NOMO-1 treated with dmso at 0.1 percent for 144 hours (cell line): Measurements from ENCODE around the gene OVOL1.
"Not testable (repeated sequence)": the region's sequence is repeated elsewhere in the genome, so short reads cannot be mapped to it uniquely, and the experiment has no call there.

Experiments
- DNase-seq: peaks from one replicate; lab custom pipeline; 2025; ENCODE audit not compliant: unreplicated experiment; lab: John Stamatoyannopoulos, UW

OVOL1 gene

GRCh38 chr11:65814131-65814985 lies 27.5 kb downstream of the OVOL1 start:
- peak; percentile 75 for DNase-seq

GRCh38 chr11:65814986-65815565 lies 28.2 kb downstream of the OVOL1 start:
- DNase-seq = no peak

GRCh38 chr11:65816696-65817095 lies 29.8 kb downstream of the OVOL1 start:
- no peak for DNase-seq

GRCh38 chr11:65817312-65817834 lies 30.5 kb downstream of the OVOL1 start:
- no peak for DNase-seq

- peak; percentile 86 for DNase-seq
Observed at GRCh38 chr11:65817835-65818680, 31.2 kb downstream of the OVOL1 start.

- DNase-seq = no peak
Observed at GRCh38 chr11:65821107-65821506, 34.2 kb downstream of the OVOL1 start.

GRCh38 chr11:65822776-65823528 lies 36.1 kb downstream of the OVOL1 start:
- DNase-seq = no peak

GRCh38 chr11:65826984-65827735 lies 40.3 kb downstream of the OVOL1 start:
- DNase-seq = no peak

- DNase-seq = no peak
Observed at GRCh38 chr11:65829459-65829858, 42.6 kb downstream of the OVOL1 start.

- not testable (repeated sequence) for DNase-seq
Observed at GRCh38 chr11:65832231-65832630, 45.4 kb downstream of the OVOL1 start.

- peak; percentile 88 for DNase-seq
Observed at GRCh38 chr11:65833297-65834030, 46.6 kb downstream of the OVOL1 start, which contains the start of gene SNX32. TSS of gene SNX32 (plus strand) at chr11:65833963. CDS start at chr11:65834066, 103 bp downstream.

- no peak for DNase-seq
Observed at GRCh38 chr11:65834202-65834601, 47.3 kb downstream of the OVOL1 start.

GRCh38 chr11:65842144-65842543 lies 55.3 kb downstream of the OVOL1 start:
- no peak for DNase-seq

- no peak for DNase-seq
Observed at GRCh38 chr11:65843811-65844210, 56.9 kb downstream of the OVOL1 start.

- no peak for DNase-seq
Observed at GRCh38 chr11:65844231-65844872, 57.5 kb downstream of the OVOL1 start.
